Measurements from ENCODE around the gene KARS1.

DNA sequence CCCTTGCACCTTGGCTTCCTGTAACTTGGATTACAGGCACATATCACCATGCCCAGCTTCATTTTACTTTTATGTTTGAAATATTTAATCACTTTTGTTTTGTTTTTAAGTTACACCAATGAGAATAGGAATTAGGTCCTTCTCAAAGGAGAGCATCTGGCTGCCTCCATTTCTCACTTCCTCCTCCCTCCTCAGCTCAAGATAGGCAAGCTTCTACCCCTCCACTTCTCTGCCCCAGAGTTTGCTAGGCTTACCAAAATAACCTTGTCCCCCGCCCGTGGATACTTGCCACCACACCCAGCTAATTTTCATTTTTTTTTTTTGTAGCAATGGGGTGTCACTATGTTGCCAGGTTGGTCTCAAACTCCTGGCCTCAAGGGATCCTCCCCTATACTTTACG is 63.4 kb downstream of the KARS1 start:
- TF ChIP-seq, protein P1, sequence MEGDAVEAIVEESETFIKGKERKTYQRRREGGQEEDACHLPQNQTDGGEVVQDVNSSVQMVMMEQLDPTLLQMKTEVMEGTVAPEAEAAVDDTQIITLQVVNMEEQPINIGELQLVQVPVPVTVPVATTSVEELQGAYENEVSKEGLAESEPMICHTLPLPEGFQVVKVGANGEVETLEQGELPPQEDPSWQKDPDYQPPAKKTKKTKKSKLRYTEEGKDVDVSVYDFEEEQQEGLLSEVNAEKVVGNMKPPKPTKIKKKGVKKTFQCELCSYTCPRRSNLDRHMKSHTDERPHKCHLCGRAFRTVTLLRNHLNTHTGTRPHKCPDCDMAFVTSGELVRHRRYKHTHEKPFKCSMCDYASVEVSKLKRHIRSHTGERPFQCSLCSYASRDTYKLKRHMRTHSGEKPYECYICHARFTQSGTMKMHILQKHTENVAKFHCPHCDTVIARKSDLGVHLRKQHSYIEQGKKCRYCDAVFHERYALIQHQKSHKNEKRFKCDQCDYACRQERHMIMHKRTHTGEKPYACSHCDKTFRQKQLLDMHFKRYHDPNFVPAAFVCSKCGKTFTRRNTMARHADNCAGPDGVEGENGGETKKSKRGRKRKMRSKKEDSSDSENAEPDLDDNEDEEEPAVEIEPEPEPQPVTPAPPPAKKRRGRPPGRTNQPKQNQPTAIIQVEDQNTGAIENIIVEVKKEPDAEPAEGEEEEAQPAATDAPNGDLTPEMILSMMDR (IDR thresholded peaks at IDR 0.05): no peak
- TF ChIP-seq EP300 (IDR thresholded peaks at IDR 0.05): no peak
- TF ChIP-seq POLR2A (IDR thresholded peaks at IDR 0.05): no peak

Data from ovary (tissue), 3 donors.